ENCODE measurements around the gene SPRED1.
"Not testable (repeated sequence)": the region's sequence is repeated elsewhere in the genome, so short reads cannot be mapped to it uniquely, and the experiment has no call there.

SPRED1 gene

DNA sequence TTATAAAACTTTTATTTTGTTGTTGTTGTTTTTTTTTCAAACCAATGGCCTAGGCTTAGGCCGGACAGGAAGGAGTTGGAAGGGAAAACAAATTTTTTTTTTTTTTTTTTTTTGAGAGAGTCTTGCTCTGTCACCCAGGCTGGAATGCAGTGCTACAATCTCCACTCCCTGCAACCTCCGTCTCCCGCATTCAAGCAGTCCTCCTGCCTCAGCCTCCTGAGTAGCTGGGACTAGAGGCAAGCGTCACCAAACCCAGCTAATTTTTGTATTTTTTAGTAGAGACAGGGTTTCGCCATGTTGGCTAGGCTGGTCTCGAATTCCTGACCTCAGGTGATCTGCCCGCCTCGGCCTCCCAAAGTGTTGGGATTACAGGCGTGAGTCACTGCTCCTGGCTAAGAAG is 15.6 kb upstream of the SPRED1 start:
- not testable (repeated sequence) for DNase-seq

DNA sequence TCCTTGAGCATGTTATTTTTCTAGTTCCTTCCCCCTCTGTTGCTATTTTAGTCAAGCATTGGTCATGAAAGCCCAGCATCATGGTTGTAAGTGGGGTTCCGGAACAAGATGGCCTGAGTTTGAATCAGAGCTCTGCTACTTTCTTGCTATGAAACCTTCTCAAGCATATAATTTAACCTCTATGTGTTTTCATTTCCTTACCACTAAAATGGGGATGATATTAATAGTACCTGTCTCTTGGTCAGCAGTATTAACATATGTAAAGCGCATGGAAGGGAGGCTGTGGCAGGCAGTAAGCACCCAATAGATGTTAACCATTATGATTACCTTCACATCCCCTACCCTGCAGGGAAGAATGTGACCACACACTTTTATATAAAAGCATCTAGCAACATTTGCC is 14.3 kb upstream of the SPRED1 start:
- no peak for DNase-seq

DNA sequence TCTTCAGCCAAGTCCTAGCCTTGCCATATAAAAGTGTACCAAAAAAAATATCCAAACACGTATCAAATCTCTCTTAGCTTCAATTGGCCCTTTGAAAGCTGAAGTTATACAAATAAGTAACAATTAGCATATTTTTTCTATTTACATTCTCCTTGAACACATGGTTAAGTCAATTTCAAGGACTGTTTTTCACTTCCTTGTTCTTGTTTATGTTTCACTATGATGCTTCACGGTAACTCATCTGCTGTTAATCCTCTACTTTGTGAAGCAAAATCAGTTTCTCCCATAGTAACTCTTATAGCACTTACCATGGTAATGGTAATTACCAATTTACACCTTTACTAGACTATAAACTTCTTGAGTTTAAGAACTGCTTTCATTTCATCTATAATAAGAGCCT is 10.6 kb upstream of the SPRED1 start:
- DNase-seq: no peak

DNA sequence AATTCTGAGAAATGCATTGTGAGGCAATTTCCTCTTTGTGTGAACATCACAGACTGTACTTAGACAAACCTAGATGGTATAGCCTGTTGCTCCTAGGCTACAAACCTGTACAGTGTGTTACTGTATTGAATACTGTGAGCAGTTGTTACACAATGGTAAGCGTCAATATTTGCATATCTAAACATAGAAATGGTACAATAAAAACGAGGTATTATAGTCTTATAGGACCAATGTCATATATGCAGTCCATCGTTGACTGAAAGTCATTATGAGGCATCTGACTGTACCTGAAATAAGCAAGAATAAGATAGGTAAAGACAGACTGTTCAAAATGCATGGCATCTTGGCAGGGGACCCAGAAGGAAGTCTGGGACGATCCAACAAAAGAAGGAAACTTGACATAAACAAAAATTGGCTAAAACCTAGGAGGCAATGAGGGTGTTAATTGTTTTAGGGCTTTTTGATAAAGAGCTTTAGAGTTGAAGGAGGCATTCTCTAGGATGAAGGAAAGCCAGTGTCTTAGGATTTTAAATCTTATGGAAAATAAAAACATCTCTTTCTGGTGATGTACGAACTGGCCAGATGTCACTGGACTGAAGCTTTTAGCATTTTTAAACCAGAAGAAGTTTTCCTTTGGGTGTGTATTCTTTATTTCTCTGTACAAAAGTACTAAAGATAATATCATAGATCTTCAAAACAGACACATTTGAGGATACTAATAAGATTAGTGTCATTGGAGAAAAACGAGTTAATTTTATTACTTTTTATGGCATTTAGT is 9.2 kb upstream of the SPRED1 start:
- DNase-seq: no peak

DNA sequence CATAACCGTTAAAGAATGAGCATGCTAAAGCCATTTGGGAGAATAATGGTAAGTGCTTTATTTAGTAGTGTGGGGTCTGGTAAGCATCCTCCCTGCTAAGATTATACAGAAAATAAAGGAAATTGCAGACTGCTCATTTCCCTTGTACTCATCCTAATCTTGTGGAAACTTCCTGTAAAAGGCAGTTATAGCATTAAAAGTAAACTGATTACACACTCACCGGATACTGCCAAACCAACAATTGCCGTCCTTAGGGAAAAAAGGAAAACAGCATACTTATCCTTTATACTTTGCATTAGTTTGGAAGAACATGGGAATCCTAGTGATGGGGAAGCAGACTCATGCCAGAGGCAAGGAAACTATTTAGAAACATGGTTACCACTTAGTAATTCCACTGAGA is 5.3 kb upstream of the SPRED1 start:
- no peak for DNase-seq

DNA sequence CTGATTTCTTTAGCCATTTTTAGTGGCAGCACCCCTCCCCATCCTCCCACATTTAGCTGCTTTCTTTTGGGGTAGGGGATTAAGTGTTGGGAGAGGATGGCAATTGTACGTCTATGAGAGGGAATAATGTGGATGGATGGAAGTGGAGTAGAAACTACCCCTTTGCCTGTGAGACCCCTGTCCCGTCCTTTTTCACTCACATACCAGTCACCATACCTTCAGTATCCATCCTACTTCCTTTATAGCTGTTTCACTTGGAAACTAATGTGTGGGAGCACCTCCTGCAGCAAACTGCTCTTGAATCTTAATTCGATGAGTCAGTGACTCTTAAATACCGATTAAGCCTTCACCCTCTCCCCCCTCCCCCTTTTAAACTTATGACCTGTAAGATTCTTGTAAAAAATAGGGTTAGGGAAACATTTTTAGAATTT is 730 bp downstream of the SPRED1 start:
- DNase-seq: no peak

DNA sequence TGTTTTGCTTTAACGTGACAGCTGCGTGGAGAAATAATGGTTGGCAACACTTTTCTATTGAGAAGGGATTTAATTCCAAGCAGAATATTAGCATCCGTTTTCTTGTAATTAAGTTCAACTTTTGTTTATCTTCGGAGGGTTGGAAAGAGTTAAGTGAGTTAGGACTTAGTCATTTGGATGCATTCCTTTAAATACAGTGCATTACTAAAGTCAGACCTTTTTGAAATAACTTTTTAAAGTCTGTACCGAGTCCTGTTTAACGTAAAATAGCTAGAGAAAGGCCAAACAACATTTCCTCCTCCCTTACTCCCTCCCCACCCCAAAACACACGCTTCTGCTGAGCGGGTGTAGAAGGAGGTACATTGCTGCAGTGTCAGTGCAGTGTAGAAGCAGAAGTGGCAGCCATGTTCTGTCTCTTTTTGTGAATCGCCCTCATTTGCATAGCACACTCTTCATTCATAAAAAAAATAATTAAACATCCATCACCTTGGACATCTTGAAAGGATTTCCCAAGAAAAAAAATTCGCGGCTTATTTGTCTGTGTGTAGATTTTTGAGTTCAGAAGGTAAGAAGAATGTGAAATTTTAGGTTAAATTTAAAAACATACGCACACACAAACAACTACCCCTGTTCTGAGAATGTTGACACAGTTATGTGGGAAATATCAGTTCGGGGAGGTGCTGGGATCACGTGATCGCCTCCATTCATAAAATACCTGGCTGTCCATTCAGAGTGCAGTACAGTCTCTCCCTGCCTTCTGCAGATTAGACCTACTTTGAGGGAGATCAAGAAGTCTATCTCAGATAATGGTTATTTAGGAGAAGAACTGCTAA is 1.6 kb downstream of the SPRED1 start:
- DNase-seq: no peak

DNA sequence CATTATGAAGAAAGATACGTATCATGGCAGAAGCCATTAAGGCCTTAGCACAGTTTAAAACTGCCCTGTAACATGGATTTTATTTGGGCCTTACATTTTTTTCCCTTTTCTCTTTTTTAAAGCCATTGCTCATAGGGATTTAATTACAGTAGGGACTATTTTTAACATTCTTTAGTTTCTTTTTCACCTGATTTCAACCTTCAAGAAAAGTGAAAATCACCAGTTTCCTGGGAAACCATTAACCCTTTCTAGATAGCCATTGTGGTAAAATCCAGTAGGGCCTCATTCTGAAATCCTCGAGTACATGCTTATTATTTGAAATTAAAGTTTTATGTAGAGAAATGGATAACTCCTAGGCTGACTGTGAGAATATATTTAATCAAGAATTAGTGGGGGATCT is 3.1 kb downstream of the SPRED1 start:
- no peak for DNase-seq

DNA sequence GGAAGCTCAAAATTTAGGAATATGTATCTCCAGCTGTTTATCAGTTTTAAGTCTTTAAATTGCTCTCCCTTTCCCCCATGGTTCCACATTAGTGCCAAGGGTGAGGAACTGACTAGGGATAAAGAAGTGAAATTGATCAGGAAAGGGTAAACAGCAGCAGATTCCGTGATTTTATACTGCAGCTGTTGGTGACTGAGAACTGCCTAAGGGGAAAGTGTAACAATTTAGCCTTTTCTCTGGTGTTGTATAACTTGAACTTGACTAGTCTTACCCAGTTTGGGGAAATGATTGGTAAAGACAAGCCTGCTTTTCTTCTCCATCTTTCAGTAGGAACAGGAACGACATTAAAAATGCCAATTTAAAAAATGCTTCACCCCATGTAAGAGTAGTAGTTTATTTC is 5.0 kb downstream of the SPRED1 start:
- no peak for DNase-seq

DNA sequence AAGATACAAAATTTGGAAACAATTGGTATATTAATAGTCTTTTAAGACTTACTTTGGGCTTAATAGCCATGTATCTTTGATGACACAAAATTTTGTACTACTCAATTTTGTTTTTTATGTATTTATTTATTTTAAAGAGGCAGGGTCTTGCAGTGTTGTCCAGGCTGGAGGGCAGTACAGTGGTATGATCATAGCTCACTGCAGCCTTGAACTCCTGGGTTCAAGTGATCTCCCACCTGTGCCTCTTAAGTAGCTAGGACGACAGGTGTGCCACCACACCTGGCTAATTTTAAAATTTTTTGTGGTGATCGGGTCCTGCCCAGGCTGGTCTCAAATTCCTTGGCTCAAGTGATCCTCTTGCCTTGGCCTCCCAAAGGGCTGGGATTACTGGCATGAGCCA is 6.5 kb downstream of the SPRED1 start:
- no peak for DNase-seq

DNA sequence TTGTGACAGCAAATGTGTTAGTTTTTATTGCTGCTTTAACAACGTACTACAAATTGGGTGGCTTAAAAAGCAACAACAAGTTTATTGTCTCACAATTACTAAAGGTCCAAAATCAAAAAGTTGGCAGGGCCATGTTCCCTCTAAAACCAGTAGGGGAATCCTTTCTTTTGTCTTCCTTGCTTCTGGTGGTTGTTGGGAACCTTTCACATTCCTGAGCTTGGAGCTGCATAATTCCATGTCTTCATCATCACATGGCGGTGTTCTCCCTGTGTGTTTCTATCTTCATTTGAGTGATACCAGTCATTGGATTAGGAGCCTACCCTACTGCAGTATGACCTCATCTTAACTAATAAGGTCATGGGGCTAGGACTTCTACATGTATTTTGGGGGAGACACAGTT is 7.4 kb downstream of the SPRED1 start:
- no peak for DNase-seq

DNA sequence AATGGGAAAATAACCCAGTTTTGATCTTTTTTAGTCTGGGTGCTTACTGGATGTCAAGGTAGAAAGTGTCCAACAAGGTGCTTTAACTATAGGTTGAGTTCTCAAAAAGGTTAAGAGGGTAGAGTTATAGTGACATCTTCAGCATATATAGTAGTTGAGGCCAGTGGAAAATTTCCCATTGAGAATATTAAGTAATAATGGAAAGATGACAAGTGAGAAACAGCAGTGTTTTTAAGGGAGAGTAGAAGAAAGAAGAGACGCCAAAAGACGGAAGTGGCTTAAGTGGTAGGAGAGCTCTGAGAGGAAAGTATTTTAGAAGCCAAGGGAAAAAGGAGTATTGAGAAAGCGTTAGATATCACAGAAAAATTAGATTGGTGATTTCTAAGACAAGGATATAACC is 10.6 kb downstream of the SPRED1 start:
- DNase-seq: no peak

DNA sequence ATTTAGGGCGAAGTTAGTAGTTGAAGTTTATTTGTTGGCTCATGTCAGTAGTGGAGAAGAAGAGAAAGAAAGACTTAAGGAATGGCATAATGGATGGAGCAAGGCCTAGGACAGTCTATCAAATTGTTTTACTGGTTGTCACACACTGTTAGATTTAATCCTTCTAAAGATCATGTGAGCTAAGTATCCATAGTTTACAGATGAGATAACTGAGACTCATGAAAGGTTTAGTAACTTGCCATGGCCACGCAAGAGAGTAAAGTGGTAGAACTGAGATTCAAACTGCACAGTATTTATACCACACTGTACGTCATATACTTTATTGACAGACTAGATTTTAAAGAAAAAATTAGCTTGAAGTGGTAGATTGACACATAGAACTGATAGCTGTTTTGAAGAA is 11.4 kb downstream of the SPRED1 start:
- no peak for DNase-seq

DNA sequence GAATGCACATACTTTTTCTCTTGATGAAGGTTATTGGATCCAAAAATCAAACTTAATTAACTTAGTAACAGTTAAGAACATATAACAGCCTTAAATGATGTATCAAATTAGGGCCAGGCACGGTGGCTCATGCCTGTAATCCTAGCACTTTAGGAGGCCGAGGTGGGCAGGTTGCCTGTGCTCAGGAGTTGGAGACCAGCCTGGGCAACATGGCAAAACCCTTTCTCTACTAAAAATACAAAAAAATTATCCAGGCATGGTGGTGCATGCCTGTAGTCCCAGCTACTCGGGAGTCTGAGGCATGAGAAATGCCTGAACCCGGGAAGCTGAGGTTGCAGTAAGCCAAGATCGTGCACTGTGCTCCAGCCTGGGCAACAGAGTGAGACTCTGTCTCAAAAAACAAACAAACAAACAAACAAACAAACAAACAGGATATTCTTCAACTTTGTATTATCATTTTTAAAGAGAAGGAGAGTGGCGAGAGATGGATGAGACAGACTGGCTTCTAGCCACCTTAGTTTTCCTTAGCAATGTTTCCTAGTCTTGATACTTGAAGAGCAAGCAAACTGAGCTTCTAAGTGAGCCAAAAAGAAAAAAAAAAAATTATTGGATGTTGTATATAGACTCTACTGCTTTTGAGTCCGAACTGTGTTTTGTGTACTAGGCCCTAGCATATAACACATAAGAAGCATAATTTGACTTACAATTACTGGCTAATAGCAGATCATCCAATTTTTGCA is 13.8 kb downstream of the SPRED1 start:
- DNase-seq: no peak

DNA sequence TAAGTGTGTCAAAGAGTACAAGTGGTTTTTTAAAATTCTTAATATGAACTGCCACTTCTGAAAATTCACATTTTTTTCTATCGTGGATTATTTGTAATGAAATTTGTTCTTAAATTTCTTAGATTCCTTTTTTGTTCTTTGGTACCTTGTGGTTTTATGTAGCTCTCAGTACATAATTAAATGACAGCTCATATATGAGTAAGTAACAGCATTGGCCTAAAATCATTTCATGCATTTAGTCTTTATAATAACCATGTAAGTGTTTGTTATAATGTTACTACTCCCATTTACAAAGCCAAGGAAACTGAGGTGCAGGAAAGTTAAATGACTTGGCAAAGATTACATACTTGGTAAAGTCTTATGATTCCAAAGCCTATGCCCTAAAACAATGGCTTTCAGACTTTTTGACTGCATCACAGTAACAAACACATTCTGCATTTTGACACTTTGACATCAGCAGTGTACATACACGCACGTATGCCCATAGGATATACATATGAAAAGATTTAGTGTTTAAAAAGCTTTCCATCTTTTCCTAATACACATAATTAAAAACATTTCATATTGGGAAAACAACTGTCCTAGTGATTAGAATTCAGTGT is 14.9 kb downstream of the SPRED1 start:
- DNase-seq: no peak

DNA sequence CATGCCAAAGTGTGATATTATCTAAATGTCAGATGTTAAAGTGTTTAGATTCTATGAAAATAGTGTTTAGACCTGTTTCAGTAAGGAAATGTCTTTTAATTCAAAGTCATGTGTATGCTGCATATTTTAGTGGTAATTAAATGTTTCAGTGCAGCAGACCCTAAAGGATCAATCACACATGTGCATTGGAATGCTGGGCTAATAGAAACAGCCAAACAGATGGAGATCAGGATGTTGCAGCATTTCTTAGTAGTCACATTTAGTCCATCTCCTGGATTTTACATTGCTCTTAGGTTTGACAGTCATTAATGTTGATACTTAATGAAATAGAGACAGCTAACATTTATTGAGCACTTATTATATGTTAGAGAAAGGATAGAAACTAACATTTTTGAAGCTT is 18.5 kb downstream of the SPRED1 start:
- DNase-seq: no peak

DNA sequence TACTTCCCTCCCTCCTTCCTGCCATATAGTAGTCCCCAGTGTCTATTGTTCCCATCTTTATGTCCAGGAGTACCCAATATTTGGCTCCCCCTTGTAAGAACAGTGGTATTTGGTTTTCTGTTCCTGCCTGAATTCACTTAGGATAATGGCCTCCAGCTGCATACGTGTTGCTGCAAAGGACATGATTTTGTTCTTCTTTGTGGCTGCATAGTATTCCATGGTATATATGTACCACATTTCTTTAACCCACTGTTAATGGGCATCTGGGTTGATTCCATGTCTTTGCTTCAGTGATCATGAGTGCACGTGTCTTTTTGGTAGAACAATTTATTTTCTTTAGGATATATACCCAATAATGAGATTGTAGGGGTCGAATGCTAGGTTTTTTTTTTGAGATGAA is 19.3 kb downstream of the SPRED1 start:
- no peak for DNase-seq

DNA sequence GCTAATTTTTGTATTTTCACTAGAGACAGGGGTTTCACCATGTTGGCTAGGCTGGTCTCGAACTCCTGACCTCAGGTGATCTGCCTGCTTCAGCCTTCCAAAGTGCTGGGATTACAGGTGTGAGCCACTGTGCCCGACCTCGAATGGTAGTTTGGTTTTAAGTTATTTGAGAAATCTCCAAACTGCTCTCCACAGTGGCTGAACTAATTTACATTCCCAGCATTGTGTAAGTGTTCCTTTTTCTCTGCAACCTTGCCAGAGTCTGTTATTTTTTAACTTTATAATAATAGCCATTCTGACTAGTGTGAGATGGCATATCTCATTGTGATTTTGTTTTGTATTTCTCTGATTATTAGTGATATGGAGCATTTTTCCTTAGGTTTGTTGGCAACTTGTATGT is 19.8 kb downstream of the SPRED1 start:
- DNase-seq: not testable (repeated sequence)

DNA sequence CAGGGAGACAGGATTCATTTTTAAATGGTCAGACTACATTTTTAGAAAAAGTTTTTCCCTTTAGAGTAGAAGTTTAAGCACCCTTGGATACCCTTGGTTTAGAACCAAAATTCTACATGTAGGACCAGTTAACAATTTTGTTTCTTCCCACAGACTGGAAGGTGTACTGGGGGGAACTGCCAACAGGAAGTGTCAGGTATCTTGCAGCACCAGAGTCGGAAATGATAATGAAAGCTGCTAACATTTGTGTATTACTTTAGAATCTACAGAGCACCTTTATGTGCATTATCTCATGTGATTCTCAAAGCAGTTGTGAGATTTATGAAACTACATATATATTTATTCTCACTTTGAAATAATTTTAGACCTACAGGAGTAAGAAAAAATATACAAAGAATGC is 21.5 kb downstream of the SPRED1 start:
- no peak for DNase-seq

DNA sequence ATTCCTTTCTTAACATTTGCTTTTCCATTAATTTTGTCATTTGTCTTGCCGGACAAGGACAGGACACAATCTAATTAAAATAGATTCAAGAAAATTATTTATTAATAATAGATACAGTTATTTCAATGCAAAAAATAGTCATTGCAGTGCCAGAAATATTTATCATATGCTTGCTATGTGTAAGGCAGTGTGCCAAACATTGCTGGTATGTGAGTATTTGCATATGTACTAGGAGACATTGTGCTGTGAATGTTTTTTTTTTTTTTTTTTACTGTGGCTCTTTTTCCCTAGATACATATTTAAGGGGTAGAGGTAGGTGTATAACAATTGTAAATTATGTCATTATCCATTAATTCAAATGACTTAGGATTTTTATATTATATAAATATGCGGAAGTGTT is 23.3 kb downstream of the SPRED1 start:
- DNase-seq: no peak

DNA sequence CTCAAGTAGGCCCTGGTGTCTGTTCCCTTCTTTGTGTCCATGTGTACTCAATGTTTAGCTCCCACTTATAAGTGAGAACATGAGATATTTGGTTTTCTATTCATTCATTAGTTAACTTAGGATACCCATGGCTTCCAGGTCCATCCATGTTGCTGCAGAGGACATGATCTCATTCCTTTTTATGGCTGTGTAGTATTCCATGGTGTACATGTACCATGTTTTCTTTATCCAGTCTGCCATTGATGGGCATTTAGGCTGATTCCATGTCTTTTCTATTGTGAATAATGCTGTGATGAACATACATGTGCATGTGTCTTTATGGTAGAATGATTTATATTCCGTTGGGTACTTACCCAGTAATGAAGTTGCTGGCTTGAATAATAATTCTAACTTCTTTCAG is 24.6 kb downstream of the SPRED1 start:
- DNase-seq: not testable (repeated sequence)

DNA sequence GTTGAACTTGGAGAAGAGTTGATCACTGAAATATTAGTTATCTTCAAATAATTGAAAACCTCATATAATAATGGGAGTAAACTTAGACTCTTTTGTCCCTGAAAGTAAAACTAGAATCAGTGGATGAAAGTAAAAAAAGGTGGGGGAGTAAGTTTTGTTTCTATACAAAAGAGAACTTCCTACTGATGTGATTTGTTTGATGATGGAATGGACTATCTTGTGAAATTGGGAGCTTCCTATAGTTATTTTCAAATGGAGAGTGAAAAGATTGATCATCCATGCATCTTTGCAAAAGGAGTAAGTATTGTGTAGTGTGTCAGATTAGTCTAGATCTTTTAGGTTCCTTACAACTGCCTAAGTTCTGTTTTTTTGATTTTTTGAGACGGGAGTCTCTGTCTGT is 28.4 kb downstream of the SPRED1 start:
- no peak for DNase-seq

DNA sequence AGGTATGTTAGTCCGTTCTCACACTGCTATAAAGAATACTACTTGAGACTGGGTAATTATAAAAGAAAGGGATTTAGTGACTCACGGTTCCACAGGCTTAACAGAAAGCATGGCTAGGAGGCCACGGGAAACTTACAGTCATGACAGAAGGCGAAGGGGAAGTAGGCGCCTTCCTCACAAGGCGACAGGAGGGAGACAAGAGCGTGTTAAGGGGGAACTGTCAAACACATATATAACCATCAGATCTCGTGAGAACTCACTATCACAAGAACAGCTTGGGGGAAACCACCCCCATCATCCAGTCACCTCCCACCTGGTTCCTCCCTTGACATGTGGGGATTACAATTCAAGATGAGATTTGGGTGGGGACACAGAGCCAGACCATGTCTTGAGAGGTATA is 30.4 kb downstream of the SPRED1 start:
- DNase-seq: no peak
